ENCODE measurements around the gene CAPZB. TPM values are rescaled to one million over a fixed set of nuclear protein-coding genes. Genes with fewer than 3 reads are reported as not detected.

The CAPZB gene
- total RNA-seq, 4 donors from 2014 or later, result 127 to 404 (median 136) TPM

GRCh38 chr1:19413999-19414398, 71.3 kb downstream of the CAPZB start:
- in situ Hi-C loops (cut with MboI; ENCODE audit: low pct_ligation_motif_present in 1 of 4, low pct_unique_long_range_greater_than_20kb in 1 of 4, low sequenced_read_pairs in 3 of 4), result no loop called here
- WGBS, 2 donors (ENCODE audit: low coverage in 1 of 2), result 77 to 85% methylated on average over 5 to 12 of the region's 12 CpGs

GRCh38 chr1:19412654-19413053, 72.7 kb downstream of the CAPZB start:
- Histone ChIP-seq H3K36me3 (no peaks in the 10 kb centered on the region), H3K27ac (peak overlapping the region; percentile 77 to 93 (median 82)), H3K9me3 (no peaks in the 10 kb centered on the region), H3K4me1 (peaks cover 28 to 80% (median 59%) of the 10 kb centered on the region in 4 donors), H3K27me3 (no peaks in the 10 kb centered on the region), H3K4me3 (no peak overlapping the region)
- no peak for TF ChIP-seq POLR2A (IDR thresholded peaks at IDR 0.05)
- TF ChIP-seq POLR2AphosphoS5 (IDR thresholded peaks at IDR 0.05), result peak in 1 of 3 donors; percentile 17
- in situ Hi-C loops (cut with MboI; ENCODE audit: low pct_ligation_motif_present in 1 of 4, low pct_unique_long_range_greater_than_20kb in 1 of 4, low sequenced_read_pairs in 3 of 4), result no loop called here
- WGBS, 2 donors (ENCODE audit: low coverage in 1 of 2), result 72 to 78% methylated on average over 4 to 8 of the region's 8 CpGs
- intact Hi-C loops (cut with DNase I; ENCODE audit: low total_unique reads), result no loop called here
- no peak for DNase-seq

More at GRCh38 chr1:19413999-19414398, 71.3 kb downstream of the CAPZB start:
- Histone ChIP-seq H3K4me1 (peaks cover 27 to 77% (median 57%) of the 10 kb centered on the region in 4 donors), H3K9me3 (no peaks in the 10 kb centered on the region), H3K27ac (peak overlapping the region; percentile 77 to 93 (median 82)), H3K36me3 (peaks cover 0 to 3% (median under 1%) of the 10 kb centered on the region in 4 donors), H3K4me3 (no peak overlapping the region), H3K27me3 (no peaks in the 10 kb centered on the region)
- intact Hi-C loops (cut with DNase I; ENCODE audit: low total_unique reads), result no loop called here
- TF ChIP-seq CTCF (IDR thresholded peaks at IDR 0.05) (no peak), POLR2AphosphoS5 (IDR thresholded peaks at IDR 0.05) (no peak), POLR2A (IDR thresholded peaks at IDR 0.05) (no peak), EP300 (IDR thresholded peaks at IDR 0.05; ENCODE audit: low read depth) (no peak)
- no peak for DNase-seq

GRCh38 chr1:19411612-19412011, 73.7 kb downstream of the CAPZB start:
- H3K27me3 ChIP-seq, result no peaks in the 10 kb centered on the region
- 75% methylated on average over 3 to 8 of the region's 8 CpGs for WGBS, 2 donors (ENCODE audit: low coverage in 1 of 2)
- H3K9me3 ChIP-seq, result no peaks in the 10 kb centered on the region
- in situ Hi-C loops (cut with MboI; ENCODE audit: low pct_ligation_motif_present in 1 of 4, low pct_unique_long_range_greater_than_20kb in 1 of 4, low sequenced_read_pairs in 3 of 4) (no loop called here), intact Hi-C loops (cut with DNase I; ENCODE audit: low total_unique reads) (no loop called here)
- H3K36me3 ChIP-seq, result no peaks in the 10 kb centered on the region
- H3K4me3 ChIP-seq, result no peak overlapping the region
- peak overlapping the region; percentile 53 to 93 (median 80) for H3K27ac ChIP-seq
- H3K4me1 ChIP-seq, result peaks cover 28 to 83% (median 60%) of the 10 kb centered on the region in 4 donors
- no peak for DNase-seq
- TF ChIP-seq EP300 (IDR thresholded peaks at IDR 0.05; ENCODE audit: low read depth), result no peak
- no peak for TF ChIP-seq CTCF (IDR thresholded peaks at IDR 0.05)
- no peak for TF ChIP-seq POLR2A (IDR thresholded peaks at IDR 0.05)

- no peaks in the 10 kb centered on the region for H3K27me3 ChIP-seq
- in situ Hi-C loops (cut with MboI; ENCODE audit: low pct_ligation_motif_present in 1 of 4, low pct_unique_long_range_greater_than_20kb in 1 of 4, low sequenced_read_pairs in 3 of 4) (no loop called here), intact Hi-C loops (cut with DNase I; ENCODE audit: low total_unique reads) (no loop called here)
- H3K4me1 ChIP-seq, result peaks cover 26 to 85% (median 51%) of the 10 kb centered on the region in 4 donors
- 90% methylated on average over 5 of the region's 5 CpGs; no CpG with 5 or more reads in 1 of the 2 donors for WGBS, 2 donors (ENCODE audit: low coverage in 1 of 2)
- H3K36me3 ChIP-seq, result no peaks in the 10 kb centered on the region
- no peak for TF ChIP-seq POLR2A (IDR thresholded peaks at IDR 0.05)
- no peak for TF ChIP-seq POLR2AphosphoS5 (IDR thresholded peaks at IDR 0.05)
- TF ChIP-seq CTCF (IDR thresholded peaks at IDR 0.05), result no peak
- TF ChIP-seq EP300 (IDR thresholded peaks at IDR 0.05; ENCODE audit: low read depth), result no peak
- peak overlapping the region in 2 of 4 donors; percentile 77 to 93 for H3K27ac ChIP-seq
- no peak for DNase-seq
- H3K4me3 ChIP-seq, result no peak overlapping the region
- no peaks in the 10 kb centered on the region for H3K9me3 ChIP-seq
Measured at GRCh38 chr1:19410393-19410792, 74.9 kb downstream of the CAPZB start.

All from transverse colon (tissue), 4 donors.